ENCODE data around the gene CMSS1. TPM values are rescaled to one million over a fixed set of nuclear protein-coding genes. Genes with fewer than 3 reads are reported as not detected.

The CMSS1 gene
- polyA plus RNA-seq, 1 donor from 2014 or later, result 31.8 TPM

GRCh38 chr3:99929745-99930139 is 112.1 kb downstream of the CMSS1 start:
- Histone ChIP-seq H3K9me3 (ENCODE audit: low read length) (no peaks in the 10 kb centered on the region), H3K27me3 (ENCODE audit: insufficient read depth, low read depth, low read length) (no peaks in the 10 kb centered on the region), H4K20me1 (ENCODE audit: insufficient read depth) (no peaks in the 10 kb centered on the region), H3K4me2 (ENCODE audit: low read length) (no peak overlapping the region), H3K36me3 (ENCODE audit: insufficient read depth, low read length) (no peaks in the 10 kb centered on the region), H3K9ac (ENCODE audit: low read length) (no peak overlapping the region), H3K4me3 (ENCODE audit: low read length) (no peak overlapping the region), H2AFZ (ENCODE audit: low read depth, low read length) (no peak overlapping the region), H3K27ac (ENCODE audit: low read length) (no peak overlapping the region), H3K9me2 (ENCODE audit: insufficient read depth, low read length) (no peaks in the 10 kb centered on the region), H3F3A (ENCODE audit: insufficient read depth, low read length, poor library complexity, severe bottlenecking) (no peaks in the 10 kb centered on the region), H3K79me2 (replicated peaks; ENCODE audit: insufficient read depth, low read length) (no peaks in the 10 kb centered on the region)
- TF ChIP-seq TAF1 (IDR thresholded peaks at IDR 0.05; ENCODE audit: low read depth) (no peak), CTCF (IDR thresholded peaks at IDR 0.05; ENCODE audit: poor library complexity, severe bottlenecking) (no peak), MXI1 (conservative IDR thresholded peaks at IDR 0.05; ENCODE audit: poor library complexity, severe bottlenecking) (no peak), POLR2AphosphoS5 (IDR thresholded peaks at IDR 0.05) (no peak), EP300 (conservative IDR thresholded peaks at IDR 0.05; ENCODE audit: poor library complexity, severe bottlenecking) (no peak), EZH2 (IDR thresholded peaks at IDR 0.05; ENCODE audit: borderline replicate concordance, insufficient read depth, low read length, poor library complexity, severe bottlenecking) (no peak), SMC3 (conservative IDR thresholded peaks at IDR 0.05; ENCODE audit: poor library complexity) (no peak), RAD21 (conservative IDR thresholded peaks at IDR 0.05) (no peak)
- TF ChIP-seq, protein P1, sequence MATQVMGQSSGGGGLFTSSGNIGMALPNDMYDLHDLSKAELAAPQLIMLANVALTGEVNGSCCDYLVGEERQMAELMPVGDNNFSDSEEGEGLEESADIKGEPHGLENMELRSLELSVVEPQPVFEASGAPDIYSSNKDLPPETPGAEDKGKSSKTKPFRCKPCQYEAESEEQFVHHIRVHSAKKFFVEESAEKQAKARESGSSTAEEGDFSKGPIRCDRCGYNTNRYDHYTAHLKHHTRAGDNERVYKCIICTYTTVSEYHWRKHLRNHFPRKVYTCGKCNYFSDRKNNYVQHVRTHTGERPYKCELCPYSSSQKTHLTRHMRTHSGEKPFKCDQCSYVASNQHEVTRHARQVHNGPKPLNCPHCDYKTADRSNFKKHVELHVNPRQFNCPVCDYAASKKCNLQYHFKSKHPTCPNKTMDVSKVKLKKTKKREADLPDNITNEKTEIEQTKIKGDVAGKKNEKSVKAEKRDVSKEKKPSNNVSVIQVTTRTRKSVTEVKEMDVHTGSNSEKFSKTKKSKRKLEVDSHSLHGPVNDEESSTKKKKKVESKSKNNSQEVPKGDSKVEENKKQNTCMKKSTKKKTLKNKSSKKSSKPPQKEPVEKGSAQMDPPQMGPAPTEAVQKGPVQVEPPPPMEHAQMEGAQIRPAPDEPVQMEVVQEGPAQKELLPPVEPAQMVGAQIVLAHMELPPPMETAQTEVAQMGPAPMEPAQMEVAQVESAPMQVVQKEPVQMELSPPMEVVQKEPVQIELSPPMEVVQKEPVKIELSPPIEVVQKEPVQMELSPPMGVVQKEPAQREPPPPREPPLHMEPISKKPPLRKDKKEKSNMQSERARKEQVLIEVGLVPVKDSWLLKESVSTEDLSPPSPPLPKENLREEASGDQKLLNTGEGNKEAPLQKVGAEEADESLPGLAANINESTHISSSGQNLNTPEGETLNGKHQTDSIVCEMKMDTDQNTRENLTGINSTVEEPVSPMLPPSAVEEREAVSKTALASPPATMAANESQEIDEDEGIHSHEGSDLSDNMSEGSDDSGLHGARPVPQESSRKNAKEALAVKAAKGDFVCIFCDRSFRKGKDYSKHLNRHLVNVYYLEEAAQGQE (IDR thresholded peaks at IDR 0.05; ENCODE audit: borderline replicate concordance), result no peak

DNA sequence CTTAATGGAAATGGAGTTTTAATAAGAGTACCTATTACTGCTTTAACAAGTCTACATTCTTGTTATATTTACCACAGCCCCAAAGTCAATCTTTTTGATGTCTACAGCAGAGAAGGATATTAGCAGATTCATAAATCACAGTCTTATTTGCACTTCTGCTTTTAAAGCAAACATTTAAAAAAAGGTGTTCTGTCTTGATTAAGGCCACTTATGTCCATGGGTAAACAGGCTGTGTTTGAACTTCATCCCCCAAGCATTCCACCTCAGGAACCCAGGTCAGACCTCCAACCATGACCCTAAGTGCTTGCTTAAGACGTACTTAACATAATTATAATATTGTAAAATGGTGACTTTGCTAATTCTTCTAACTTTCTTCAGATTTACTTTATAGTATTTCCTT is 113.4 kb downstream of the CMSS1 start:
- no peaks in the 10 kb centered on the region for H3K9me2 ChIP-seq (ENCODE audit: insufficient read depth, low read length)
- H3K9me3 ChIP-seq (ENCODE audit: low read length), result no peaks in the 10 kb centered on the region
- no peaks in the 10 kb centered on the region for H3K27me3 ChIP-seq (ENCODE audit: insufficient read depth, low read depth, low read length)
- H4K20me1 ChIP-seq (ENCODE audit: insufficient read depth), result no peaks in the 10 kb centered on the region
- H3F3A ChIP-seq (ENCODE audit: insufficient read depth, low read length, poor library complexity, severe bottlenecking), result no peaks in the 10 kb centered on the region
- no peaks in the 10 kb centered on the region for H3K79me2 ChIP-seq (replicated peaks; ENCODE audit: insufficient read depth, low read length)
- no peak overlapping the region for H3K4me3 ChIP-seq (ENCODE audit: low read length)
- no peak overlapping the region for H3K4me2 ChIP-seq (ENCODE audit: low read length)
- H3K36me3 ChIP-seq (ENCODE audit: insufficient read depth, low read length), result no peaks in the 10 kb centered on the region
- H3K9ac ChIP-seq (ENCODE audit: low read length), result no peak overlapping the region
- H3K27ac ChIP-seq (ENCODE audit: low read length), result no peak overlapping the region
- TF ChIP-seq POLR2AphosphoS5 (IDR thresholded peaks at IDR 0.05), result no peak
- no peak for TF ChIP-seq EP300 (conservative IDR thresholded peaks at IDR 0.05; ENCODE audit: poor library complexity, severe bottlenecking)
- no peak for TF ChIP-seq EZH2 (IDR thresholded peaks at IDR 0.05; ENCODE audit: borderline replicate concordance, insufficient read depth, low read length, poor library complexity, severe bottlenecking)
- TF ChIP-seq CTCF (IDR thresholded peaks at IDR 0.05; ENCODE audit: poor library complexity, severe bottlenecking), result no peak
- TF ChIP-seq, protein P1 (IDR thresholded peaks at IDR 0.05; ENCODE audit: borderline replicate concordance), result no peak
- H2AFZ ChIP-seq (ENCODE audit: low read depth, low read length), result no peak overlapping the region
